ENCODE data around the gene BCAR1. TPM values are rescaled to one million over a fixed set of nuclear protein-coding genes. Genes with fewer than 3 reads are reported as not detected.
A peak's percentile ranks its signal among the peaks of the same experiment; 100 is the strongest.

Gene BCAR1
- total and polyA plus RNA-seq, 2 of the 13 experiments (the other 11 are each of a cell fraction or from before 2014, with no cell fraction given), result 48.1 to 51.7 TPM

- TF ChIP-seq ZNF414 (CRISPR knock-in tag; IDR thresholded peaks at IDR 0.05), result no peak
- TF ChIP-seq REST (IDR thresholded peaks at IDR 0.05; ENCODE audit: borderline replicate concordance in 1 of 2, low read depth in 1 of 2, low read length in 2 of 2), result no peak
- TF ChIP-seq ZNF761 (CRISPR knock-in tag; conservative IDR thresholded peaks at IDR 0.05), result no peak
- no peak; the same call in 1 of the 2 replicates for TF ChIP-seq ZNF274 (CRISPR knock-in tag; IDR thresholded peaks at IDR 0.05)
- TF ChIP-seq SP1 (IDR thresholded peaks at IDR 0.05), result no peak
- no peak for TF ChIP-seq SP1 (CRISPR knock-in tag; IDR thresholded peaks at IDR 0.05)
- TF ChIP-seq, protein P1, sequence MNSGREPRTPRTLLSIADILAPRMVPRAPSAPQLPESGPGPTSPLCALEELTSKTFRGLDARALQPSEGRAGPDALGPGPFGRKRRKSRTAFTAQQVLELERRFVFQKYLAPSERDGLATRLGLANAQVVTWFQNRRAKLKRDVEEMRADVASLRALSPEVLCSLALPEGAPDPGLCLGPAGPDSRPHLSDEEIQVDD (CRISPR knock-in tag; IDR thresholded peaks at IDR 0.05; ENCODE audit: borderline replicate concordance), result no peak
- TF ChIP-seq EED (CRISPR knock-in tag; IDR thresholded peaks at IDR 0.05), result peak; percentile 57; the same call in 1 of the 2 replicates
- TF ChIP-seq MZF1 (CRISPR knock-in tag; IDR thresholded peaks at IDR 0.05; ENCODE audit: borderline replicate concordance), result no peak
- TF ChIP-seq AGO1 (IDR thresholded peaks at IDR 0.05; ENCODE audit: low read depth, low read length, poor library complexity, severe bottlenecking), result peak; percentile 91
- TF ChIP-seq CENPT (CRISPR knock-in tag; IDR thresholded peaks at IDR 0.05; ENCODE audit: low read depth), result no peak
- TF ChIP-seq SOX13 (IDR thresholded peaks at IDR 0.05), result no peak
- no peak for TF ChIP-seq SOX13 (CRISPR knock-in tag; conservative IDR thresholded peaks at IDR 0.05 in 1 of 2, IDR thresholded peaks at IDR 0.05 in 1 of 2)
- TF ChIP-seq MEF2D (CRISPR knock-in tag; IDR thresholded peaks at IDR 0.05), result no peak
- no peak for TF ChIP-seq TFAP4 (IDR thresholded peaks at IDR 0.05; ENCODE audit: borderline replicate concordance, low read depth)
- no peak for TF ChIP-seq BRCA1 (CRISPR knock-in tag; IDR thresholded peaks at IDR 0.05)
- no peak for TF ChIP-seq PHF21A (CRISPR knock-in tag; IDR thresholded peaks at IDR 0.05)
- TF ChIP-seq POLR2AphosphoS5 (IDR thresholded peaks at IDR 0.05; ENCODE audit: low read depth, low read length), result peak; percentile 15
- no peak for TF ChIP-seq GTF2F1 (IDR thresholded peaks at IDR 0.05; ENCODE audit: low read length)
- no peak for TF ChIP-seq CBX2 (IDR thresholded peaks at IDR 0.05; ENCODE audit: low read depth, low read length)
- TF ChIP-seq CBX2 (CRISPR knock-in tag; IDR thresholded peaks at IDR 0.05; ENCODE audit: low read depth), result no peak
- TF ChIP-seq AHR (CRISPR knock-in tag; IDR thresholded peaks at IDR 0.05), result no peak
- TF ChIP-seq ZNF564 (CRISPR knock-in tag; IDR thresholded peaks at IDR 0.05), result no peak
- TF ChIP-seq MLX (CRISPR knock-in tag; IDR thresholded peaks at IDR 0.05), result no peak
- no peak for TF ChIP-seq ZNF235 (CRISPR knock-in tag; IDR thresholded peaks at IDR 0.05; ENCODE audit: borderline replicate concordance)
- TF ChIP-seq ZC3H4 (CRISPR knock-in tag; IDR thresholded peaks at IDR 0.05; ENCODE audit: borderline replicate concordance), result no peak
Measured at GRCh38 chr16:75226550-75227360, 24.7 kb downstream of the BCAR1 start (continued).

Data from HepG2 (cell line).